ENCODE measurements around the gene TRIO.

DNA sequence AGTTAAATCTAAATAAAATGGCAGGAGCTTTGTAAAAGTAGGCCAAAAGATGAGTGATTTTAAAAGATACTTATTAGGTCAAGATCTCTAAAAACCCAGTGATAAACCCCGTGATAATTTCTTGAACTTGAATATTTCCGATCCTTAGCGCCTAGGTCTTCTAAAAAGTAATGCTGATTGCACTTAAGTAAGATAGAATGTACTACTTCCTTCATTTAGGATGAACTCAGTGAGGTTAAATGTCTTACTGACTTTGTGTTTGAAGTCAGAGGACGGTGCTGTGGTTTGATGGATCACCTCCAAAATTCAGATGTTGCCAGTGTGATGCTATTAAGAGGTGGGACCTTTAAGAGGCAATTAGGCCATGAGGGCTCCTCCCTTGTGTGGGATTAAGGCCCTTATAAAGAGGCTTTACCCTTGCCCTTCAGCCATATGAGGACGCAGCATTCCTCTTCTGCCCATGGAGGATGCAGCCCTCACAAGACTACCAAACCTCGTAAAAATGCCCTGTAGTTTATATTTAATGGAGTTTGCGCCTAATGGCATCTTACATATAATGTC lies 130.1 kb downstream of the TRIO start:
- TF ChIP-seq, protein P1, sequence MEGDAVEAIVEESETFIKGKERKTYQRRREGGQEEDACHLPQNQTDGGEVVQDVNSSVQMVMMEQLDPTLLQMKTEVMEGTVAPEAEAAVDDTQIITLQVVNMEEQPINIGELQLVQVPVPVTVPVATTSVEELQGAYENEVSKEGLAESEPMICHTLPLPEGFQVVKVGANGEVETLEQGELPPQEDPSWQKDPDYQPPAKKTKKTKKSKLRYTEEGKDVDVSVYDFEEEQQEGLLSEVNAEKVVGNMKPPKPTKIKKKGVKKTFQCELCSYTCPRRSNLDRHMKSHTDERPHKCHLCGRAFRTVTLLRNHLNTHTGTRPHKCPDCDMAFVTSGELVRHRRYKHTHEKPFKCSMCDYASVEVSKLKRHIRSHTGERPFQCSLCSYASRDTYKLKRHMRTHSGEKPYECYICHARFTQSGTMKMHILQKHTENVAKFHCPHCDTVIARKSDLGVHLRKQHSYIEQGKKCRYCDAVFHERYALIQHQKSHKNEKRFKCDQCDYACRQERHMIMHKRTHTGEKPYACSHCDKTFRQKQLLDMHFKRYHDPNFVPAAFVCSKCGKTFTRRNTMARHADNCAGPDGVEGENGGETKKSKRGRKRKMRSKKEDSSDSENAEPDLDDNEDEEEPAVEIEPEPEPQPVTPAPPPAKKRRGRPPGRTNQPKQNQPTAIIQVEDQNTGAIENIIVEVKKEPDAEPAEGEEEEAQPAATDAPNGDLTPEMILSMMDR (IDR thresholded peaks at IDR 0.05) = no peak
- TF ChIP-seq POLR2A (IDR thresholded peaks at IDR 0.05) = no peak
